NCI-H524 treated with DMSO at 0.1 percent for 48 hours (cell line): ENCODE measurements around the gene PDP2.

Source experiments
- DNase-seq: peaks from one replicate; lab custom pipeline; 2025; lab: John Stamatoyannopoulos, UW

The PDP2 gene

GRCh38 chr16:66935314-66936011 lies 55.1 kb downstream of the PDP2 start, which contains the start of gene CES2:
Gene CES2, plus strand, starts transcription at chr16:66935516. Its CDS starts 120 bp downstream, at chr16:66935636.
- no peak for DNase-seq

GRCh38 chr16:66936462-66936861 lies 56.1 kb downstream of the PDP2 start:
- DNase-seq: no peak

GRCh38 chr16:66936889-66937554 lies 56.7 kb downstream of the PDP2 start:
- no peak for DNase-seq

GRCh38 chr16:66937725-66938337 lies 57.5 kb downstream of the PDP2 start:
- no peak for DNase-seq

GRCh38 chr16:66939366-66939765 lies 59.1 kb downstream of the PDP2 start:
- DNase-seq: no peak

GRCh38 chr16:66940236-66940635 lies 59.9 kb downstream of the PDP2 start:
- no peak for DNase-seq
